ENCODE data around the gene AMPD3. TPM values are rescaled to one million over a fixed set of nuclear protein-coding genes. Genes with fewer than 3 reads are reported as not detected.

The AMPD3 gene
- 1 to 10 TPM; 2.5 to 4.9 (median 4.0) TPM for polyA plus RNA-seq

GRCh38 chr11:10454878-10455631, at the start of gene AMPD3:
Gene AMPD3, plus strand, starts transcription at chr11:10455264. Its CDS starts 6,256 bp downstream, at chr11:10461520.
- H3K4me1 Mint-ChIP-seq, result peaks cover 58 to 62% of the 10 kb centered on the region in 2 donors
- H3K9me3 Mint-ChIP-seq, result no peaks in the 10 kb centered on the region
- H3K36me3 Mint-ChIP-seq, result no peaks in the 10 kb centered on the region
- H3K4me3 Mint-ChIP-seq, result peak within 1 kb of the TSS; percentile 76 to 90 (median 86)
- peak within 1 kb of the TSS; percentile 68 to 85 (median 81) for H3K27ac Mint-ChIP-seq
- peaks cover 0 to 21% (median 10%) of the 10 kb centered on the region in 3 donors for H3K27me3 Mint-ChIP-seq (ENCODE audit: low read depth in 3 of 3)
- no peak for DNase-seq

GRCh38 chr11:10405865-10406592, 49.0 kb upstream of the AMPD3 start:
- H3K36me3 Mint-ChIP-seq, result peaks cover 0 to 3% (median 0%) of the 10 kb centered on the region in 3 donors
- H3K9me3 Mint-ChIP-seq, result no peaks in the 10 kb centered on the region
- peaks cover 32 to 38% of the 10 kb centered on the region in 2 donors for H3K4me1 Mint-ChIP-seq
- H3K4me3 Mint-ChIP-seq, result no peak overlapping the region
- DNase-seq, result peak; percentile 41 to 61 (median 50)
- no peaks in the 10 kb centered on the region for H3K27me3 Mint-ChIP-seq (ENCODE audit: low read depth in 3 of 3)
- H3K27ac Mint-ChIP-seq, result peak overlapping the region in 1 of 6 donors; percentile 69

- no peak for DNase-seq
- Mint-ChIP-seq H3K4me3 (no peak overlapping the region), H3K27ac (peak overlapping the region in 1 of 6 donors; percentile 13), H3K9me3 (no peaks in the 10 kb centered on the region), H3K27me3 (ENCODE audit: low read depth in 3 of 3) (no peaks in the 10 kb centered on the region), H3K36me3 (peaks cover 0 to 3% (median 0%) of the 10 kb centered on the region in 3 donors), H3K4me1 (peaks cover 36 to 46% of the 10 kb centered on the region in 2 donors)
Measured at GRCh38 chr11:10407055-10407454, 48.0 kb upstream of the AMPD3 start.

- Mint-ChIP-seq H3K9me3 (no peaks in the 10 kb centered on the region), H3K27me3 (ENCODE audit: low read depth in 3 of 3) (peaks cover 0 to 3% (median 0%) of the 10 kb centered on the region in 3 donors), H3K4me3 (peak overlapping the region in 3 of 5 donors; percentile 21 to 56 (median 40)), H3K4me1 (peaks cover 38 to 55% of the 10 kb centered on the region in 2 donors), H3K27ac (peak overlapping the region in 2 of 6 donors; percentile 16 to 70), H3K36me3 (peaks cover 0 to 3% (median 0%) of the 10 kb centered on the region in 3 donors)
- no peak for DNase-seq
Measured at GRCh38 chr11:10407749-10408685, 47.0 kb upstream of the AMPD3 start.

- Mint-ChIP-seq H3K27ac (peak overlapping the region in 5 of 6 donors; percentile 19 to 71 (median 55)), H3K9me3 (no peaks in the 10 kb centered on the region), H3K27me3 (ENCODE audit: low read depth in 3 of 3) (peaks cover 0 to 3% (median 0%) of the 10 kb centered on the region in 3 donors), H3K4me1 (peaks cover 50 to 67% of the 10 kb centered on the region in 2 donors), H3K36me3 (peaks cover 0 to 3% (median 0%) of the 10 kb centered on the region in 3 donors), H3K4me3 (peak overlapping the region; percentile 58 to 83 (median 68))
- peak in 1 of 3 donors; percentile 12 for DNase-seq
Measured at GRCh38 chr11:10409207-10409661, 45.8 kb upstream of the AMPD3 start.

- Mint-ChIP-seq H3K4me3 (peak overlapping the region in 3 of 5 donors; percentile 37 to 68 (median 38)), H3K36me3 (peaks cover 0 to 3% (median 0%) of the 10 kb centered on the region in 3 donors), H3K27me3 (ENCODE audit: low read depth in 3 of 3) (peaks cover 0 to 3% (median 2%) of the 10 kb centered on the region in 3 donors), H3K27ac (peak overlapping the region in 2 of 6 donors; percentile 12 to 61), H3K4me1 (peaks cover 60 to 77% of the 10 kb centered on the region in 2 donors), H3K9me3 (no peaks in the 10 kb centered on the region)
- DNase-seq, result no peak
Measured at GRCh38 chr11:10410106-10410843, 44.8 kb upstream of the AMPD3 start.

GRCh38 chr11:10410844-10411200, 44.2 kb upstream of the AMPD3 start:
- Mint-ChIP-seq H3K27ac (peak overlapping the region in 1 of 6 donors; percentile 28), H3K27me3 (ENCODE audit: low read depth in 3 of 3) (peaks cover under 1 to 3% (median 2%) of the 10 kb centered on the region in 3 donors), H3K9me3 (no peaks in the 10 kb centered on the region), H3K4me1 (peaks cover 66 to 82% of the 10 kb centered on the region in 2 donors), H3K4me3 (no peak overlapping the region), H3K36me3 (peaks cover 0 to 3% (median 0%) of the 10 kb centered on the region in 3 donors)
- DNase-seq, result no peak

GRCh38 chr11:10412266-10412665, 42.8 kb upstream of the AMPD3 start:
- peaks cover 2 to 3% (median 2%) of the 10 kb centered on the region in 3 donors for H3K27me3 Mint-ChIP-seq (ENCODE audit: low read depth in 3 of 3)
- no peak for DNase-seq
- no peak overlapping the region for H3K27ac Mint-ChIP-seq
- H3K36me3 Mint-ChIP-seq, result peaks cover 0 to 3% (median 0%) of the 10 kb centered on the region in 3 donors
- H3K4me1 Mint-ChIP-seq, result peaks cover 63 to 76% of the 10 kb centered on the region in 2 donors
- H3K4me3 Mint-ChIP-seq, result no peak overlapping the region
- H3K9me3 Mint-ChIP-seq, result no peaks in the 10 kb centered on the region

- peak; percentile 33 to 59 (median 50) for DNase-seq
- H3K4me1 Mint-ChIP-seq, result peaks cover 59 to 69% of the 10 kb centered on the region in 2 donors
- H3K27me3 Mint-ChIP-seq (ENCODE audit: low read depth in 3 of 3), result peaks cover 2 to 3% (median 2%) of the 10 kb centered on the region in 3 donors
- H3K27ac Mint-ChIP-seq, result peak overlapping the region in 2 of 6 donors; percentile 8 to 47
- no peaks in the 10 kb centered on the region for H3K36me3 Mint-ChIP-seq
- H3K4me3 Mint-ChIP-seq, result peak overlapping the region in 4 of 5 donors; percentile 74 to 83 (median 80)
- H3K9me3 Mint-ChIP-seq, result no peaks in the 10 kb centered on the region
Measured at GRCh38 chr11:10413268-10413667, 41.8 kb upstream of the AMPD3 start.

GRCh38 chr11:10414181-10414580, 40.9 kb upstream of the AMPD3 start:
- Mint-ChIP-seq H3K9me3 (no peaks in the 10 kb centered on the region), H3K4me1 (peaks cover 50 to 60% of the 10 kb centered on the region in 2 donors), H3K27ac (peak overlapping the region in 5 of 6 donors; percentile 8 to 73 (median 28)), H3K4me3 (peak overlapping the region; percentile 74 to 83 (median 82)), H3K36me3 (no peaks in the 10 kb centered on the region), H3K27me3 (ENCODE audit: low read depth in 3 of 3) (peaks cover 2 to 3% (median 2%) of the 10 kb centered on the region in 3 donors)
- no peak for DNase-seq

GRCh38 chr11:10414659-10415058, 40.4 kb upstream of the AMPD3 start:
- Mint-ChIP-seq H3K4me3 (peak overlapping the region; percentile 74 to 83 (median 82)), H3K4me1 (peaks cover 46 to 56% of the 10 kb centered on the region in 2 donors), H3K27me3 (ENCODE audit: low read depth in 3 of 3) (peaks cover 2 to 3% (median 2%) of the 10 kb centered on the region in 3 donors), H3K36me3 (no peaks in the 10 kb centered on the region), H3K27ac (peak overlapping the region; percentile 28 to 73 (median 51)), H3K9me3 (no peaks in the 10 kb centered on the region)
- DNase-seq, result peak; percentile 15 to 34 (median 29)

GRCh38 chr11:10415817-10416392, 39.2 kb upstream of the AMPD3 start:
- Mint-ChIP-seq H3K4me3 (peak overlapping the region in 3 of 5 donors; percentile 79 to 83 (median 82)), H3K36me3 (no peaks in the 10 kb centered on the region), H3K27me3 (ENCODE audit: low read depth in 3 of 3) (peaks cover 2 to 8% (median 2%) of the 10 kb centered on the region in 3 donors), H3K9me3 (peaks cover 0 to 2% (median 0%) of the 10 kb centered on the region in 6 donors), H3K4me1 (peaks cover 35 to 46% of the 10 kb centered on the region in 2 donors), H3K27ac (no peak overlapping the region)
- no peak for DNase-seq

Data from immature natural killer cell (primary cell).